PC-3 (cell line): ENCODE measurements around the gene ATOSA. TPM values are rescaled to one million over a fixed set of nuclear protein-coding genes. Genes with fewer than 3 reads are reported as not detected.

ENCODE experiments used
- ATAC-seq: fragments of 200-7000 bp; cut with Tn5 transposase; 2 replicates; pipeline ENCODE4 v1.9.1; 2020; ENCODE audit warnings: mild to moderate bottlenecking, moderate library complexity
- BruUV-seq: library from RNA; stranded (reverse); fragments of 400-500 nt; replicated peaks from 2 replicates; lab custom pipeline; 2021; lab: Mats Ljungman, UMichigan
- CTCF ChIA-PET: fragments of 300-600 bp; sonication (Branson Sonifier 250); formaldehyde crosslinking; loops from one replicate; lab custom pipeline; 2022; ENCODE audit warnings: antibody characterized with exemption; lab: Charles Lee
- POLR2A ChIA-PET: fragments of 300-600 bp; sonication (Branson Sonifier 250); formaldehyde crosslinking; loops from one replicate; lab custom pipeline; 2022; ENCODE audit warnings: antibody characterized with exemption; ENCODE audit not compliant: unreplicated experiment; lab: Charles Lee
- DNase-seq: peaks from one replicate; pipeline ENCODE4 v3.0.0-alpha.2; 2015
- H2AFZ ChIP-seq: fragments of 300-600 bp; sonication (generic); 2 replicates; pipeline ENCODE4 v1.6.0; 2016; ENCODE audit warnings: antibody characterized with exemption, low read length
- H3F3A ChIP-seq: fragments of 300-600 bp; sonication (generic); one replicate; pipeline ENCODE4 v1.6.0; 2017; ENCODE audit warnings: antibody characterized with exemption, low read length, control low read depth, mild to moderate bottlenecking; ENCODE audit not compliant: unreplicated experiment
- H3K27ac ChIP-seq: fragments of 300-600 bp; sonication (generic); 2 replicates; pipeline ENCODE4 v1.5.1; 2016; ENCODE audit warnings: mild to moderate bottlenecking, low read length
- H3K27me3 ChIP-seq: fragments of 300-600 bp; sonication (generic); 2 replicates; pipeline ENCODE4 v1.6.1; 2016; ENCODE audit warnings: low read length, mixed read lengths
- H3K36me3 ChIP-seq: fragments of 300-600 bp; sonication (generic); 2 replicates; pipeline ENCODE4 v1.6.1; 2016; ENCODE audit warnings: low read depth, mixed run types, low read length, mixed read lengths
- H3K4me1 ChIP-seq: fragments of 300-600 bp; sonication (generic); 2 replicates; pipeline ENCODE4 v1.5.1; 2016; ENCODE audit warnings: low read length; ENCODE audit not compliant: insufficient read depth
- H3K4me2 ChIP-seq: fragments of 300-600 bp; sonication (generic); 2 replicates; pipeline ENCODE4 v1.6.0; 2016; ENCODE audit warnings: low read length
- H3K4me3 ChIP-seq: fragments of 300-600 bp; sonication (generic); 2 replicates; pipeline ENCODE4 v1.5.1; 2016; ENCODE audit warnings: mild to moderate bottlenecking, low read length, mixed read lengths
- H3K79me2 ChIP-seq: fragments of 300-600 bp; sonication (generic); 2 replicates; pipeline ENCODE4 v1.6.1; 2017; ENCODE audit warnings: low read length, mixed read lengths
- H3K9ac ChIP-seq: fragments of 300-600 bp; sonication (generic); 2 replicates; pipeline ENCODE4 v1.6.0; 2016; ENCODE audit warnings: mild to moderate bottlenecking, low read length
- H3K9me2 ChIP-seq: fragments of 300-600 bp; sonication (generic); replicated peaks from 2 replicates; pipeline ENCODE4 v1.6.1; 2016; ENCODE audit warnings: mixed run types, low read length, mixed read lengths
- H3K9me3 ChIP-seq: fragments of 300-600 bp; sonication (generic); 2 replicates; pipeline ENCODE4 v1.6.1; 2016; ENCODE audit warnings: low read length, mixed read lengths
- H4K20me1 ChIP-seq: fragments of 300-600 bp; sonication (generic); 2 replicates; pipeline ENCODE4 v1.6.1; 2016; ENCODE audit warnings: low read length, mixed read lengths
- CTCF ChIP-seq: fragments of 300-600 bp; sonication (generic); conservative IDR thresholded peaks from 2 replicates; pipeline ENCODE4 v1.5.1; 2017; ENCODE audit warnings: antibody characterized with exemption, low read depth, mild to moderate bottlenecking, low read length
- EZH2 ChIP-seq: fragments of 300-600 bp; sonication (generic); IDR thresholded peaks from one replicate; pipeline ENCODE4 v1.6.1; 2017; ENCODE audit warnings: antibody characterized with exemption, mild to moderate bottlenecking, low read length; ENCODE audit not compliant: unreplicated experiment
- EZH2phosphoT487 ChIP-seq: fragments of 300-600 bp; sonication (generic); IDR thresholded peaks from 2 replicates; pipeline ENCODE4 v1.6.1; 2018; ENCODE audit warnings: mild to moderate bottlenecking, antibody characterized with exemption, low read length, borderline replicate concordance
- intact Hi-C: fragments of 100-400 bp; cut with micrococcal nuclease; formaldehyde crosslinking; loops from 2 replicates; pipeline ENCODE4 v1.9.0; 2023
- total RNA-seq: library from RNA; depleted of rRNA; stranded (reverse); fragments of >200 nt; gene quantifications from 2 replicates; pipeline ENCODE4 v1.2.3, GENCODE V29; 2014

Gene ATOSA
- total RNA-seq, 1 experiment from 2014 or later, result 8.7 TPM

- H3K27ac ChIP-seq, result no peak overlapping the region
Measured at GRCh38 chr15:52683580-52683979, 4.4 kb upstream of the ATOSA start.

GRCh38 chr15:52682781-52683180, 3.6 kb upstream of the ATOSA start:
- ATAC-seq (no peak), DNase-seq (peak; percentile 26)
- H3K27ac ChIP-seq, result no peak overlapping the region
- H3K4me3 ChIP-seq, result no peak overlapping the region
- no peak overlapping the region for H3K9ac ChIP-seq
- H3K9me3 ChIP-seq, result no peaks in the 10 kb centered on the region
- H2AFZ ChIP-seq, result no peak overlapping the region
- no TSS peak for BruUV-seq
- H3K4me1 ChIP-seq, result peaks cover 9% of the 10 kb centered on the region; the same call in 1 of the 2 replicates
- POLR2A ChIA-PET, result no interaction called here
- no peak for TF ChIP-seq EZH2
- no peak for TF ChIP-seq CTCF
- no peak for TF ChIP-seq EZH2phosphoT487
- no peaks in the 10 kb centered on the region for H3K36me3 ChIP-seq
- H3K9me2 ChIP-seq, result no peaks in the 10 kb centered on the region
- no peaks in the 10 kb centered on the region for H3K27me3 ChIP-seq
- H3F3A ChIP-seq, result no peaks in the 10 kb centered on the region
- H3K79me2 ChIP-seq, result no peaks in the 10 kb centered on the region
- H3K4me2 ChIP-seq, result no peak overlapping the region
- CTCF ChIA-PET, result no interaction called here
- intact Hi-C loops, result no loop called here
- no peaks in the 10 kb centered on the region for H4K20me1 ChIP-seq

More at GRCh38 chr15:52683580-52683979, 4.4 kb upstream of the ATOSA start:
- Histone ChIP-seq H3F3A (no peaks in the 10 kb centered on the region), H3K9me2 (no peaks in the 10 kb centered on the region), H3K79me2 (no peaks in the 10 kb centered on the region), H3K4me2 (no peak overlapping the region), H2AFZ (no peak overlapping the region), H3K4me3 (no peak overlapping the region), H3K4me1 (peaks cover 9% of the 10 kb centered on the region; the same call in 1 of the 2 replicates), H3K36me3 (no peaks in the 10 kb centered on the region), H3K9ac (no peak overlapping the region), H3K9me3 (no peaks in the 10 kb centered on the region), H4K20me1 (no peaks in the 10 kb centered on the region), H3K27me3 (no peaks in the 10 kb centered on the region)
- TF ChIP-seq EZH2phosphoT487 (no peak), CTCF (no peak), EZH2 (no peak)
- intact Hi-C loops, result no loop called here
- no peak for ATAC-seq
- CTCF ChIA-PET, result no interaction called here
- BruUV-seq, result no TSS peak
- POLR2A ChIA-PET, result interaction anchor here (0.6 kb wide), 1 partner anchor 44 kb away, joined by 3 read pairs; no protein-coding TSS in a partner anchor
- no peak for DNase-seq

GRCh38 chr15:52682200-52682599, 3.0 kb upstream of the ATOSA start:
- Histone ChIP-seq H3K9ac (no peak overlapping the region), H3K9me3 (no peaks in the 10 kb centered on the region), H3K27ac (no peak overlapping the region), H3K4me1 (peaks cover 12% of the 10 kb centered on the region; the same call in 1 of the 2 replicates), H3K9me2 (no peaks in the 10 kb centered on the region), H3K4me3 (no peak overlapping the region), H3K79me2 (peaks cover 2% of the 10 kb centered on the region; the same call in 1 of the 2 replicates), H3F3A (no peaks in the 10 kb centered on the region), H4K20me1 (no peaks in the 10 kb centered on the region), H3K27me3 (no peaks in the 10 kb centered on the region), H3K4me2 (no peak overlapping the region), H2AFZ (no peak overlapping the region), H3K36me3 (no peaks in the 10 kb centered on the region)
- POLR2A ChIA-PET, result no interaction called here
- CTCF ChIA-PET, result no interaction called here
- BruUV-seq, result no TSS peak
- TF ChIP-seq CTCF (no peak), EZH2 (no peak)
- ATAC-seq (no peak), DNase-seq (no peak)
- intact Hi-C loops, result no loop called here
